AG04450 (cell line): ENCODE data around the gene AP1AR. TPM values are rescaled to one million over a fixed set of nuclear protein-coding genes. Genes with fewer than 3 reads are reported as not detected.

Experiments
- CTCF ChIA-PET: fragments of 300-600, 350-600 bp; formaldehyde crosslinking; extraction: SDS; loops from one replicate; lab custom pipeline; 2022; ENCODE audit warnings: antibody characterized with exemption, inconsistent platforms; lab: Charles Lee
- POLR2A ChIA-PET: fragments of 350-600 bp; formaldehyde crosslinking; extraction: SDS; loops from one replicate; lab custom pipeline; 2021; ENCODE audit warnings: antibody characterized with exemption, inconsistent platforms; lab: Yijun Ruan, JAX
- DNase-seq: peaks from one replicate; pipeline ENCODE4 v3.0.0-alpha.2; 2011; ENCODE audit warnings: low read depth, low spot score
- H3K27ac ChIP-seq: one replicate; pipeline ENCODE4 v1.5.1; 2012; ENCODE audit warnings: low read depth, low read length, control low read depth
- H3K27me3 ChIP-seq: one replicate; pipeline ENCODE4 v1.6.0; 2012; ENCODE audit warnings: low read length; ENCODE audit not compliant: control insufficient read depth, insufficient read depth
- H3K4me3 ChIP-seq: 2 replicates; pipeline ENCODE4 v1.5.1; 2011; ENCODE audit warnings: mild to moderate bottlenecking, low read depth, low read length, control low read depth
- H3K9me3 ChIP-seq: 2 replicates; pipeline ENCODE4 v1.5.1; 2012; ENCODE audit warnings: low read length; ENCODE audit not compliant: control insufficient read depth, insufficient read depth
- polyA plus RNA-seq: library from polyadenylated mRNA; depleted of rRNA; stranded (reverse); fragments of >200 nt; gene quantifications from 2 replicates; pipeline ENCODE4 v1.2.3, GENCODE V29; 2011; rRNA removed
- TF ChIP-seq, protein P1 (sequence below): IDR thresholded peaks from 2 replicates; pipeline ENCODE4 v1.5.1; 2011; ENCODE audit warnings: low read depth, low read length, control low read depth, inconsistent platforms

AP1AR gene
- polyA plus RNA-seq, 1 experiment = 11.8 TPM

DNA sequence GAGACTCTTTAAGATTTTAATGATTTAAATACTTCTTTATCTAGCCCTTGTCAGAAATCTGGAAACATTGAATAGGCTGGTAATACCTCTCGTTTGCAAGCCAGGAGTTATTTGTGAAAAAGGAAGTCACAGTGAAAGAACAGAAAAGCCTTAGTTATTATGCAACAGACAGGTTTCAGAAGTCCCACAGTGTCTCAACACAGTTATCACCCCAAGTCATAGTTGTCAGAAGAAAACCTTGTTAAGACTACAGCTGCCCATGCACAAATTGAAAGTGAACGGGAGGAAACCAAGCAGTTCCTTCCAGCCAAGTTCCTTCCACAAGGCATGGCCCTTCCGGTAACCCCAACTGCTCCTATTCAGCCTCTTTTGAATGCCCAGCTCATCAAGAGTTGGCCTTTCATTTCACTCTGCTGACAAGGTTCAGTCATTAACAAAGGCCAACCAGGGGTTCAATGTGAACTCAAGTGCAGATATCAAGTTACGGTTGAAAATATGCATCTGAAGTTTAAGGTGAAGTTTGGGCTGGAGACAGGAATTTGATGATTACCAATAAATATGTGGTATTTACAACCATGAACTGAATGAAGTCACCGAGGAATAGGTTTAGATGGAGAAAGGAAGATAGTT is 81.1 kb downstream of the AP1AR start:
- Histone ChIP-seq H3K4me3 (no peak overlapping the region), H3K27ac (no peak overlapping the region), H3K27me3 (no peaks in the 10 kb centered on the region), H3K9me3 (no peaks in the 10 kb centered on the region)
- TF ChIP-seq, protein P1, sequence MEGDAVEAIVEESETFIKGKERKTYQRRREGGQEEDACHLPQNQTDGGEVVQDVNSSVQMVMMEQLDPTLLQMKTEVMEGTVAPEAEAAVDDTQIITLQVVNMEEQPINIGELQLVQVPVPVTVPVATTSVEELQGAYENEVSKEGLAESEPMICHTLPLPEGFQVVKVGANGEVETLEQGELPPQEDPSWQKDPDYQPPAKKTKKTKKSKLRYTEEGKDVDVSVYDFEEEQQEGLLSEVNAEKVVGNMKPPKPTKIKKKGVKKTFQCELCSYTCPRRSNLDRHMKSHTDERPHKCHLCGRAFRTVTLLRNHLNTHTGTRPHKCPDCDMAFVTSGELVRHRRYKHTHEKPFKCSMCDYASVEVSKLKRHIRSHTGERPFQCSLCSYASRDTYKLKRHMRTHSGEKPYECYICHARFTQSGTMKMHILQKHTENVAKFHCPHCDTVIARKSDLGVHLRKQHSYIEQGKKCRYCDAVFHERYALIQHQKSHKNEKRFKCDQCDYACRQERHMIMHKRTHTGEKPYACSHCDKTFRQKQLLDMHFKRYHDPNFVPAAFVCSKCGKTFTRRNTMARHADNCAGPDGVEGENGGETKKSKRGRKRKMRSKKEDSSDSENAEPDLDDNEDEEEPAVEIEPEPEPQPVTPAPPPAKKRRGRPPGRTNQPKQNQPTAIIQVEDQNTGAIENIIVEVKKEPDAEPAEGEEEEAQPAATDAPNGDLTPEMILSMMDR = no peak
- DNase-seq = no peak
- ChIA-PET POLR2A (no interaction called here), CTCF (interaction anchor here (4.6 kb wide), 1 partner anchor 9 kb away, joined by 36 read pairs; no protein-coding TSS in a partner anchor)

DNA sequence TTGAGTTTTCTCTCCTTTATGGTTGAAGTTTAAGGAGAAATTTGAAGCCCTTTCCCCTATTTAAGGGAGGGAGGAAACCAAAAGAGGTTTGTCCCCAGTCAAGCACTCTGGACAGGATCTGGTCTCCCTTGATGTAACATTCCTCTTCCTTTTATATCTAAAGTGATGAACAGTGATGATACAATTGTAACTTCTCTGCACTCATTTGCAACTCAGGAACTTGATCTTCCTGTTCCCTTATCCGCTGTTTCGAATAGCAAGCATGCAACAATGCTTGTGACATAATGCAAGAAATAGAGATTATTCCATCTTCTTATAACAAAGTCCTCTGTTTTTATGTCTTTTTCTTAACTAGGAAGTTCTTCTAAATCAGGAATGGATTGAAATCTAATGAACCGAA is 83.9 kb downstream of the AP1AR start:
- Histone ChIP-seq H3K9me3 (no peaks in the 10 kb centered on the region), H3K27ac (no peak overlapping the region), H3K27me3 (no peaks in the 10 kb centered on the region), H3K4me3 (no peak overlapping the region)
- CTCF ChIA-PET = no interaction called here
- TF ChIP-seq, protein P1 = no peak
- no peak for DNase-seq
- POLR2A ChIA-PET = no interaction called here

DNA sequence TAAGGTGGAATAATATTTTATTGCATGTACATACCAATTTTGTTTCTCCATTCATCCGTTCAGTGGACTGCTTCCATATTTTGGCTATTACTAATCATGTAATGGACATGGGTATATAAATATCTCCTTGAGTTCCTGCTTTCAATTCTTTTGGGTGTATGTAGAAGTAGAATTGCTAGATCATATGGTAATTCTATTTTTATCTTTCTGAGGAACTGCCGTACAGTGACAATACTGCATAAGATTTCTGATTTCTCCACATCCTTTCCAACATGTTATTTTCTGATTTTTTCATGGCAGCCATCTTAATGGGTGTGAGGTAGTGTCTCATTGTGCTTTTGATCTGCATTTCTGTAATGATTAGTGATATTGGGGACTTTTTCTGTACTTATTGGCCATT is 84.8 kb downstream of the AP1AR start:
- TF ChIP-seq, protein P1 = no peak
- Histone ChIP-seq H3K27ac (no peak overlapping the region), H3K9me3 (no peaks in the 10 kb centered on the region), H3K27me3 (no peaks in the 10 kb centered on the region), H3K4me3 (no peak overlapping the region)
- ChIA-PET CTCF (interaction anchor here (0.7 kb wide), 1 partner anchor 325 kb away, joined by 3 read pairs; no protein-coding TSS in a partner anchor), POLR2A (no interaction called here)
- no peak for DNase-seq

DNA sequence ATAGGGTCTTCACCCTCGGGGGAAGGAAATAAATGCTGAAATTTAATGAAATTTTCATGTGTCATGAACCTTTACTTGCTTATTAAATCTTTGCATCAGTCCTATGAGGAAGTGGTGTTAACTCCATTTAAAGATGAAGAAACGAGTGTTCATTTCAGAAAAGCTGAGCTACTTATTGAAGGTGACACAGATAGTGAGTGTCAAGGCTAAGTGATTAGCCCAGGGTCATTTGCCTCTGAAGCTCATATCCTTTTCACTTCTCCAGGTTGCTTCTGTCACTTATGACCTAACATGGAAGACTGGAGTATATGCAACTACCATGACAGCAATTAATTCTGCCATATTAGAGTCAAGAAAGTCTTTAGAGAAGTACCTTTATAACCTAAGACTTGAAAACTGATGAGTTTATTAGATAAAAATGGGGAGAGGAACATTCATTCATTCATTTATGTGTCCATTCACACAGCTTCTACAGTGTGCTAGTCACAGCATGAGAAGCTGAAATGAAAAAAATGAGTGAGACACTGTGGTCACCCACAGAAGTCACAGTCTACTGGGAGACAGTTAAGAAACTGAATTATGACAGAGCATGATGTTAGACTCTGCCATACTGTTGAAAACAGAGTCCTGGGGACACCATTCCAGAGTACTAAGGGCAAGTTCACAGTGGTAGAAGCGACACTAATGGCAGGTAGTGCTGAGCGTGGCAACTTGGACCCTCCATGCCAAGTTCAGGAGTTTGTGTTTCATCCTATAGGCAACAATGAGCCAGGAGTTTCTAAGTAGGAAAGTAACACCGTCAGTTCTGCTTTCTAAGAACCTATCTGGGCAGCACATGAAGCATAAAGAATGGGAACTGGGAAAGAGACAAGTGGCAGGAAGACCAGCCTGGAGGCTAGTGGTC is 86.9 kb downstream of the AP1AR start:
- DNase-seq = no peak

More for the DNA sequence above, 86.9 kb downstream of the AP1AR start:
- no peak overlapping the region for H3K4me3 ChIP-seq
- CTCF ChIA-PET = interaction anchor here (0.6 to 1.7 kb wide), 5 partner anchors 9 to 287 kb away, joined by 3 to 8 read pairs (median 3); no protein-coding TSS in a partner anchor
- POLR2A ChIA-PET = no interaction called here
- no peaks in the 10 kb centered on the region for H3K9me3 ChIP-seq
- TF ChIP-seq, protein P1 = no peak
- H3K27ac ChIP-seq = no peak overlapping the region
- no peaks in the 10 kb centered on the region for H3K27me3 ChIP-seq

Other genes starting within 250 kb of the AP1AR start
- gene FAM241A, start 86.3 kb upstream of the AP1AR start, polyA plus RNA-seq = 0.21 and 0.36 TPM in 2 replicates
- 8.8 and 10.9 TPM in 2 replicates for gene TIFA, start 54.1 kb downstream of the AP1AR start, polyA plus RNA-seq
- gene ALPK1, start 65.6 kb downstream of the AP1AR start, polyA plus RNA-seq = 11.5 and 14.0 TPM in 2 replicates